DMS153 treated with DMSO at 0.1 percent for 48 hours (cell line): ENCODE results near the gene KIF27.
"Not testable (repeated sequence)": the region's sequence is repeated elsewhere in the genome, so short reads cannot be mapped to it uniquely, and the experiment has no call there.

Source experiments
- DNase-seq: peaks from one replicate; lab custom pipeline; 2025; ENCODE audit not compliant: unreplicated experiment; lab: John Stamatoyannopoulos, UW

KIF27 gene

DNA sequence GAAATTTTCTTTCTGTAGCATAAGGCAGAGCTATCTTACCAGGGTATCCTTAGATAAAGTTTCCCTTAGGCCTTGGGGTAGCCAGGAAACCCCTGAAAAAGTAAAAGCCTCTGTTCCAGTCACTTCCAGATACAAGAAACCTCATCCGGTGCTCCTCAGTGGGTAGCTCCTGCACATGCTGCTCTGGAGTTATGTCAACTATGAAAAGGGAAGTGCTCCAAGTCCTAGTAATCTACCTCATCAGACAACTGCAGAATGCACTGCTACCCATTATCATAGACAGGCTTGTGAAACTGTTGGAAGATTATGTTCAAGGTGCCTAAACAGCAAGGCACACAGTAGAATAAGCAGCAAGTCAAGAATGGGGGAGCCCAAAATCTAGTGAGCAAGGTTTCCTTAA lies 112.0 kb downstream of the KIF27 start:
- not testable (repeated sequence) for DNase-seq

DNA sequence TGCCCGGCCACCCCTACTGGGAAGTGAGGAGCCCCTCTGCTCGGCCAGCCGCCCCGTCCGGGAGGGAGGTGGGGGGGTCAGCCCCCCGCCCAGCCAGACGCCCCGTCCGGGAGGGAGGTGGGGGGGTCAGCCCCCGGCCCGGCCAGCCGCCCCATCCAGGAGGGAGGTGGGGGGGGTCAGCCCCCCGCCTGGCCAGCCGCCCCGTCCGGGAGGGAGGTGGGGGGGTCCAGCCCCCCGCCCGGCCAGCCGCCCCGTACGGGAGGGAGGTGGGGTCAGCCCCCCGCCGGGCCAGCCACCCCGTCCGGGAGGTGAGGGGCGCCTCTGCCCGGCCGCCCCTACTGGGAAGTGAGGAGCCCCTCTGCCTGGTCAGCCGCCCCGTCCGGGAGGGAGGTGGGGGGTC lies 116.8 kb downstream of the KIF27 start:
- not testable (repeated sequence) for DNase-seq

DNA sequence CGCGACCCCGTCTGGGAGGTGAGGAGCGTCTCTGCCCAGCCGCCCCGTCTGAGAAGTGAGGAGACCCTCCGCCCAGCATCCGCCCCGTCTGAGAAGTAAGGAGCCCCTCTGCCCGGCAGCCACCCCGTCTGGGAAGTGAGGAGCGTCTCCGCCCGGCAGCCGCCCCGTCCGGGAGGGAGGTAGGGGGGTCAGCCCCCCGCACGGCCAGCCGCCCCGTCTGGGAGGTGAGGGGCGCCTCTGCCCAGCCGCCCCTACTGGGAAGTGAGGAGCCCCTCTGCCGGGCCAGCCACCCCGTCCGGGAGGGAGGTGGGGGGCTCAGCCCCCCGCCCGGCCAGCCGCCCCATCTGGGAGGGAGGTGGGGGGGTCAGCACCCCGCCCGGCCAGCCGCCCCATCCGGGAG lies 117.3 kb downstream of the KIF27 start:
- DNase-seq, result not testable (repeated sequence)

DNA sequence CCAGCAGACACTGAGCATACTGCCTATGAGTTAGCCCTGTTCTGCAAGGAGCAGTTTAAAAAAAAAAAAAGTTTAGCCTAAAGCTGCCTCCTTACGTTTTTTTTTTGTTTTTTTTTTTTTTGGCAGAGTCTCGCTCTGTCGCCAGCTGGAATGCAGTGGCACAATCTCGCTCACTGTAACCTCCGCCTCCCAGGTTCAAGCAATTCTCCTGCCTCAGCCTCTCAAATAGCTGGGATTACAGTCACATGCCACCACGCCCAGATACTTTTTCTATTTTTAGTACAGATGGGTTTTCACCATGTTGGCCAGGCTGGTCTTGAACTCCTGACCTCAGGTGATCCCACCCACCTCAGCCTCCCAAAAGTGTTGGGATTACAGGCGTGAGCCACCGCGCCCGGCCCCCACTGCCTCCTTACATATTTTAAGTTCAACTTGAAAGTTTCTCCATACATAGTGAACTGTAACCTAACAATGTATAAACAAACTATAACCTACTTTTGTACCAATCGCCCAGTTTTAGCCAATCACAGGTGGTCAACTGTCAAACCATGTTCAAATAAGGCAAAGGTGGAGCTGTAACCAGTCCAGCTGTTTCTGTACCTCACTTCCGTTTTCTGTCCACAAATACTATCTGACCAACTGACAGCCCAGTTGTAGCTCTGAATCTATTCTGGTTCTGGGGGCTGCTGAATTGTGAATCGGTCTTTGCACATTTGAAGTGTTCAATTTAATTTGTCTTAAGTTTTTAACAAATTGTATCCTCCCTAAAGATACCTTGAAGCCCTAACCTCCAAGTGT lies 120.8 kb downstream of the KIF27 start:
- DNase-seq, result no peak

DNA sequence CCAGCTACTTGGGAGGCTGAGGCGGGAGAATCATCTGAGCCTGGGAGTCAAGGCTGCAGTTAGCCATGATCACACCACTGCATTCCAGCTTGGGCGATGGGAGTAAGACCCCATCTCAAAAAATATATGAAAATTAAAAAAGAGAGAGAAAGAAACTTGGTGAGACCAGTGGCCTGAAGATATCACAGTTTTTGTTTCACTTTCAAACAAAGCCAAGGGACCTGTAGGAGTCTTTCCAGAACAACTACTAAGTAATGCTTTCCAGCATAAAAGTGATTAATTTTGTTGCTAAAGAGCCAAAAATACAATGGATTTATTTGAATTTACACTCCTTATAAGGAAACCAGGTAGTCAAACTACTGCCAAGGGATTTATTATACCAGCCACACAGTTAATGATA lies 127.2 kb downstream of the KIF27 start:
- no peak for DNase-seq

DNA sequence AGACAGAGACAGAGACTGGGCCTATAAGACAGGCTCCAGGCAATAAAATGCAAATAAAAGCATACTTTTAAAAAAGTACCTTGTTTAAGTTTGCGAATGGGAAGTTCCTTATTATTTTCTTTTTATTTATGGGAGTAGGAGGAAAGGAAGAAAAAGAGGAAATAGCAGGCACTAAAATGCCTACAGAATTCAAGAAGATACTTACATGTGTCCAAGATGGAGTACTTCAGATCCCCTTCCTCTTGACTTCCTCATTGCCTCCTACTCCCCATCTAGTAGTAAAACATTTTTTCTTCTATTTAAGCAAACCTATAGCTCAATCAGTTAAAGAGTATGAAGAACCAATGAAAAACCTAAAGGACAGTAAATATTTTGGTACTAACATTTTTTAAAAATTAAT lies 128.5 kb downstream of the KIF27 start:
- DNase-seq, result no peak
